Dermis blood vessel endothelial cell (primary cell): ENCODE results near the gene PTPRF. TPM values are rescaled to one million over a fixed set of nuclear protein-coding genes. Genes with fewer than 3 reads are reported as not detected.
A peak's percentile ranks its signal among the peaks of the same experiment; 100 is the strongest.

Experiments used
- DNase-seq: peaks from one replicate; pipeline ENCODE4 v3.0.0; 2010
- total RNA-seq: library from RNA; depleted of rRNA; stranded (reverse); fragments of >200 nt; gene quantifications from 2 replicates; pipeline ENCODE4 v1.2.3, GENCODE V29; 2014

PTPRF gene
- total RNA-seq, 1 donor from 2014 or later: 108 TPM

GRCh38 chr1:43554444-43554992 lies 23.8 kb downstream of the PTPRF start:
- peak; percentile 65 for DNase-seq

DNA sequence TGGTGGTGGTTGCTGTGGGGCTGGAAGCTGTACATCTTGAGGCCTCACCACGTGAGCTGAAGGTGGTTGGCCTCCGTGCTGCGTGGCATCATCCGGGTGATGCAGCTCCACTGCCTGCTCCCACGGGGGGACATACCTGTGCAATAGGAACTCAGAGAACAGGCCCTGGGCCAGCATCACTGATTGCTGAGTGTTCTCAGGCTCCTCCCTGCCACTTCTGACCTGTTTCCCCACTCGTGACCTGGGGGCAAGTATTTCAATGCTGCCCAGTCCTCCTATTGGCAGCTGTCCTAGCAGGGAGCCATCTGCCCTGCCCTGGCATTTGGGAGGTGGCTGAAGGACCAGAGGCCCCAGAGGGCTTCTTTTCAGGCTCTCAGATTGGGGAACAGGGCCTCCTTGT lies 26.1 kb downstream of the PTPRF start:
- DNase-seq: no peak

- DNase-seq: no peak
Measured at GRCh38 chr1:43557744-43558245, 27.1 kb downstream of the PTPRF start.

GRCh38 chr1:43558346-43558841 lies 27.7 kb downstream of the PTPRF start:
- no peak for DNase-seq

DNA sequence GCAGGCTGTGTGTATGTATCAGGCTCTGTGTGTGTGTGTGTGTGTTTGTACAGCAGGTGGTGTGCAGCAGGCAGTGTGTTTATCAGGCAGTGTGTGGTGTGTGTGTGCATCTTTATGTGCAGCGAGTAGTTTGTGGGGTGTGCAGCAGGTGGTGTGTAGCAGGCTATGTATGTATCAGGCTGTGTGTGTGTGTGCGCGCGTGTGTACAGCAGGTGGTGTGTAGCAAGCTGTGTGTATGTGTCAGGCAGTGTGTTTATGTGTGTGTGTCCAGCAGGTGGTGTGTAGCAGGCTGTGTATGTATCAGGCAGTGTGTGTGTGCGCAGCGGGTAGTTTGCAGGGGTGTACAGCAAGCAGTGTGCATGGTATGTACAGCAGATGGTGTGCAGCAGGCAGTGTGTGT lies 29.0 kb downstream of the PTPRF start:
- DNase-seq: no peak

GRCh38 chr1:43560286-43560685 lies 29.6 kb downstream of the PTPRF start:
- no peak for DNase-seq

- DNase-seq: no peak
Measured at GRCh38 chr1:43563876-43564539, 33.3 kb downstream of the PTPRF start.

DNA sequence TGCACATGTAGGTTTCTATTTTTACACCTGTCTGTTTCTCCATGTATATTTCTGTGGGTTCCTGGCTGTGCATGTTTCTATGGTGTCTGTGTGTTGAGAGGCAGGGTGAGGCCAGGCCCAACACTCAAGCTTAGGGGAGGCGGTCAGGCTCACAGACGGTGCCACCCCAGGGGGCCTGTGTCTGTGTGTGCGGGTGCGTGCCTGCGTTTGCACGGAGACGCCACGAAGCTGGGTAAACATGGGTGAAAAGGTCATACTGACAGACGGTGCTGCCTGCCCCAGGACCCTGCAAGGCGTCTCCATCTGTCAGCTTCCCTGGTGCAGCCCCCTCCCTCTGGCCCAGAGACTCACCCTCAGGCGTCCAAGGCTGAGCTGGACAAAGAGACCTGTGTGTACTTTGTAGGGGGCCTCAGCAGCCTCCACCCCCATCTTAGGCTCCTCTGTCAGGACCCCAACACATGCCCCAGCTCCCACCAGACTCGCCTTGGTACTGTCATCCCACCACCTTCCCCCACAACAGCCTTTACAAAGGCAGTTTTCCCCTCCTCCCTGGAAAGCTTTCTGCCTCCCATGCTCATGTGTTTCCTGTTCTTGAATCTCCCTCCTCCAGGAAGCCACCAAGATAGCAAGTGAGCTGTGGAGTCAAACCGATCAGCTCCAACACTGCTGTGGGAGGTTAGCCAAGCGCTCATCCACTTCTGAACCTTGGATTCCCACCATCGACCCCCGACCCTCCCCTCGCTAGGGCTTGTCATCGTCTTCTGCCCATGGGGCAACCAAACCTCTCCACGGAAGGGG lies 34.1 kb downstream of the PTPRF start:
- DNase-seq: peak; percentile 32

DNA sequence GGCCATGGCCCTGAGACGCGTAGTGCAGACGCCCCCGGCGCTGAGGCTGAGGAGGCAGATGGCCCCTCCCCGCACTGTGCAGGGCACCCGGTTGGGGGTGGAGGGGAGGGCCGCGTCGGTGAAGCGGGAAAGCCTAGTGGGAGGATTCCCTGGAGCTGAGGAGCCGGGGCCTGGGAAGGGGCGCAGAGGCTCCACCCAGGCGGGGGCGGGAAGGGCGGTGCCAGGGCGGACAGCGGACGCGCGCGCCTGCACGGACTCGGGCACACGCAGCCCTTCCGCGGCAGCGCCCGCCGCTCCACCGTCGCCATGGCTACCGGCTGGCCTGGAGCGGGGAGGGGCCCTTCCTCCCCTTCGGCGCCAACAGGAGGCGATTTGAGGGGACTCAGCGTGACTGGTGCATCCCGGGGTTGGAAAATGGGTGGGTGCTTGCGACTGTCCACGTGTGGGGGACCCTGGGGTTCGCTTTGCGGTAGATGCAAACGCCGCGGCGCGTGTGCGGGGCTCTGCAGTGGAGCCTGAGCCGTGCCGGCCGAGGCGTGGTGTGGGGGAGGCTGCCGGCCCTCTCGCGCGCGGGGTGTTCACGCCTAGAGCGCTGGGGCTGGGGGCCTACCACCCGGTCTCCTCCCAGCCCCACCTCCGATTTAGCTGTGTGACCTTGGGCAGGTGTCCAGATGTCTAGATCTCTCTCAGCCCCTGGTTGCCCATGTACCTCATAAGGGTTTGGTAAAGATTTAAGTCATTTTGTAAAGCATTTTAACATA lies 35.1 kb downstream of the PTPRF start:
- peak; percentile 70 for DNase-seq

DNA sequence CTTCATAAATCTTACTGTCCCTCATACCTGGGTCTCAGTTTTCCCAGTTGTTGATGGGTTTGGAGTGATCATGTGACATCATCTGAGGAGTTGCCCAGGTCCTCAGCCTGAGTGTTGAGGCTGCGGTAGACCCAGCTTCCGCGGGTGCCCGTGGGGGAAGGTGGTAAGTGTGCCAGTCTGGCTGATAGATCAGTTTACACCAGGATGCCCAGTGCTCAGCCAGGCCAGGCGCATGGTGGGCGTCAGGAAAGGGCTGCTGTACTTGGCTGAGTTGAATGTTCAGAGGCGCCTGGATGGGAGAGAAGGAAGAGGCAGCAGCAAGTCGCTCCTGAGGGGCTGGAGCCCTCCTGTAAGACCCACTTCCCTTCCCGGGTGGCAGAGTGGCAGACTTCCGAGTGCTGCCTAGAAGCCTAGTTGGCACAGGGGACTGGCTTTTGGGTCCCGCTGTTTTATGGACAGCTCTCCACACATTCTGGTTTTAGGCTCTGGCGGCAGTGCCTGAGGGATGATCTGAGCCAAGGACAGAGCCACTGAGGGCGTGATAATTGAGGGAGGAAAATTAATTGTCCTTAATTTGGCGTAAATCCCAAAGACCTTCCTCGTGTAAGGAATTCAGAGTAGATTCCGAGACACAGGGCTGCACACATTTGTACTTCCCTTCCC lies 35.8 kb downstream of the PTPRF start:
- DNase-seq: no peak

DNA sequence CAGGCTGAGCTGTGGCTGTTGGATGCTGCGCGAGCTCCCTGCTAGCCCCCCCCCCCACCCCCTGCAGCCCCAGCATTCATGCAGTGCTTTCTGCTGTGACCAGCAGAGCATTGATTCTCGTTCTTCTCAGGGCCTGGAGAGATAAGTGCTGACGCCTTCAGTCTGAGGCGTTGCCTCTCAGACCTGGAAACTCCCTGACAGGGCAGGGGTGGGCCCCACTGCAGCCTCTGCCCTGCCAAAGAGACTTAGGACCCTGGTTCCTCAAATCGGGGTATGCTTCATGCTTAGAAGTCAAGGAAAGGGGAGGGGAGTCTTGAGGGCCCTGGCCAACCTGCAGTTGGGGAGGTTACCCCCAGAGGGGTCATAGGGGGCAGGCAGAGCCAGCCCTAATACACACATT lies 38.5 kb downstream of the PTPRF start:
- no peak for DNase-seq

DNA sequence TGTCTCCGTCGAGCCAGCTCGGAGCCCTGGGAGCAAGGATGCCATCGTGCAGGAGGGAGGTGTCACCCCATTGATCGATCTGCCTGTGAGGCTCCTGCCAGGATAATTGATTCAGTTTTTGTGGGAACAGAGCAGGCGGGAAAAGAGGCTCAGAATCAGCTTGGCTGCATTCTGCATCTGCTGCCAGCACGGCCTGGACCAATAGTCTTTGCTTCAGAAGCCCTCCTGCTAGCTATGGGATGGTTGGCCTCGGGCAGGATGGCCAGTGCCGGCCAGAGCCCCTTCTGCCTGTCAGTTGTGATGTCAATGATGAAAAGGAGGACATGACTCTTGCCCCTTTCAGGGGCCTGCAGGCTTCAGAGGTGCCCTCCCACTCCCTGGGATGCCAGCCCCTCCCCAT lies 39.6 kb downstream of the PTPRF start:
- no peak for DNase-seq

DNA sequence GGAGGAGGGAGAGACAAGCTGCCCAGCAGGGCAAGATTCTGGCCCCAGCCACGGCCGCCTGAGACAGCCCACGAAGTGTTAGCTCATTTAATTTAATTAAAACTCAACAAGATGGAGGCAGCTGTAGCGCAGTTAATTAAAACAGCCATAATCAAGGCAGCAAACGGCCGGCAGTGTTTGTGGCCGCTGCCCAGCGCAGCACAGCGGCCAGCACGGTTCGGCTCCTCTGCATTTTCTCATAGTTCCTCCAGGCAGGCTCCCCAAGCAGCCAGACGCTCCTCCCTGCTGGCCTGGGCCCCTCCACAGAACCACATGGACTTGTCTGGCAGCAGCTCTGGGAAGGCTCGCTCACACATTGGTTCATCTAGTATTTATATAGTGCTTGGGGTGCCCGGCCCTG lies 40.0 kb downstream of the PTPRF start:
- no peak for DNase-seq

GRCh38 chr1:43572084-43572483 lies 41.4 kb downstream of the PTPRF start:
- DNase-seq: no peak

DNA sequence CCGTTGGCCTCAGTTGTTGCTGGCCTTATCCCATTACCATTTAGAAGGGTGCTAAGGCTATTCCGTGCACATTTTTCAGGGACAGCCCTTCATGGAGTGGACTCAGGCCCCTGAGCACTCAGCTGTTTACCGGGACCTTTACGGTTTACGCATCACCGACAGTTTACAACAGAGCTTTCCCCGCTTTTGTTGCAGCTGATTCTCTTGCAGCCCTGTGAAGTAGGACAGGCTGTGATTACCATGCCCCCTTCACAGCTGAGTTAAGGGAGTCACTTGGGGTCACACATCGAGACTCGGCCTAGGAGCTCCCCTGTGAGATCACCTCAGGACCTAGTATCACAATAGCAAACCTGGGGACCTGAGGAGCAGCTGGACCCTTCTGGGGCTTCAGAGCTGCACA lies 41.9 kb downstream of the PTPRF start:
- DNase-seq: no peak

DNA sequence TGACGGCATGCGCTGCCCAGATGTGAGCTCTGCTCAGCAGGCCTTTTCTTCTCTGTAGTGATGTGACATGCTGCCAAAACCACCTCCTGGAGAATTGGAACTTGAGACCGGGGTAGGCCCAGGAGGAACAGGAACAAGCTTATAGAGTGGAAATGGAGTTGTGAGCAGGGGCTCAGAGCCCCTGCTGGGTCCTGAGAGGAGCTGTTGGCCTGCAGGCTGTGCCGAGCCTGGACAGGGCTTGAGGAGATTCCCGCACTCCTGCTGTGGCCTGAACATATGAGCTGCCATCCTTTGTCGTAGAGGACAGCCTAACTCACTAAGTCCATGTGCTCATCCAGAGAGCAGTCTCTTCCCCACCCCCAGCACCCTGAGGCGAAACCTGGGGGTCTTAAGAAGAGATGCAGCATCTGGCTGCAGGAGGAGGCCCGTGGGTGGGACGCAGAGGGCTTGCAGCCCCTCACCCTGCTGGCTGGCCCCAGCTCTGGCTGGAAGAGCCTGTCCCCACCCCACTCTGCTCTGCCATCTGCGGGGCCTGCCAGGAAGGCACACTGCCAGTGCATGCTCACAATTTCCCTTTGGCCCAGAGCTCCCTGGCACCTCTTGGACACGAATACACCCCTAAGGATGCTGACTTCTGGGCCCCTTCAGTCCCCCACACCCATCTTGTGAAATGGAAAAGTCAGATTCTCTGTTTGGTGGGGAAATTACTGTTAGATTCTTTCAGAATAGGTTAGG lies 42.5 kb downstream of the PTPRF start:
- DNase-seq: no peak

DNA sequence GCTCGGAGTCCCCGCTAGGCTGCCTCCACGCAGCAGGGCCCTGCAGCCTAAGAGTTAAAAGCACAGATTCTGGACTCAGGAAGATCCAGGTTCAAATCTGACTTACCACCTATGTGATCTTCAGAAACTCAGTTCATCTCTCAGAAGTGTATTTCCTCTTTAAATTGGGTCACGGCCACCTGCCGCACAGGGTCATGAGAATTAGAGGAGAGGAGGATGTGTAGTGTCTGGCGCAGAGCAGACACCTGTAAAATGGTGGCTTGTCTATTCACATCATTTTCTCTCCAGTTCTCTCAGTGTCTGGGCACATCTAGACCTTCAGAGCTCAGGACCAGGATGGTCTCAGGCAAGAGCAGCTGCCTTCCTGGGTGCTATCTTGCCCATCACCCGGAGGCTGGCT lies 45.8 kb downstream of the PTPRF start:
- no peak for DNase-seq

- no peak for DNase-seq
Measured at GRCh38 chr1:43577655-43578542, 47.2 kb downstream of the PTPRF start.

GRCh38 chr1:43580039-43580438 lies 49.4 kb downstream of the PTPRF start:
- no peak for DNase-seq

DNA sequence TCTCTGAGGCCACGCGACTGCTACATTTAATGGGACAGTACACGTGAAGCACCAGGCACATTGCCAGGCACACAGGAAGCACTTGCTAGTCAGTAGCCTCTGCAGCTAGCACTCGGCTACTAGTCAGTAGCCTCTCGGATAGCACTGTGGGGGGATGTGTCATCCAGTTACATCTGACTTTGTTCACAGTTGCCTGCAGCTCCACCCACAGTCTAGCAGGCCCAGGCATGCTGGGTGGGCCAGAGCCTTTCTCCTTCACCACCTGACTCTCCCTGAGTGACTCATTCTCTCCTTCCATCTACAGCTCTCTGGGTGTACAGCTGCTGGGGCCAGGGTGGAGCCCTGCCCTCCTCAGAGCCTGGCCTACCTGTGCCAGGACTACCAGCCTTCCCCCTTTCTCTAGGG lies 51.5 kb downstream of the PTPRF start:
- peak; percentile 76 for DNase-seq

- no peak for DNase-seq
Measured at GRCh38 chr1:43583058-43583457, 52.4 kb downstream of the PTPRF start.
